HG03432 (cell line): ENCODE measurements around the gene IPPK.
"Not testable (repeated sequence)": the region's sequence is repeated elsewhere in the genome, so short reads cannot be mapped to it uniquely, and the experiment has no call there.

Experiments
- ATAC-seq: cut with Tn5 transposase; IDR thresholded peaks from one replicate; pipeline ENCODE4 v1.9.1; 2021; ENCODE audit warnings: mild to moderate bottlenecking, moderate library complexity; ENCODE audit not compliant: unreplicated experiment

The IPPK gene

GRCh38 chr9:92639124-92639523, 30.8 kb downstream of the IPPK start:
- no peak for ATAC-seq

DNA sequence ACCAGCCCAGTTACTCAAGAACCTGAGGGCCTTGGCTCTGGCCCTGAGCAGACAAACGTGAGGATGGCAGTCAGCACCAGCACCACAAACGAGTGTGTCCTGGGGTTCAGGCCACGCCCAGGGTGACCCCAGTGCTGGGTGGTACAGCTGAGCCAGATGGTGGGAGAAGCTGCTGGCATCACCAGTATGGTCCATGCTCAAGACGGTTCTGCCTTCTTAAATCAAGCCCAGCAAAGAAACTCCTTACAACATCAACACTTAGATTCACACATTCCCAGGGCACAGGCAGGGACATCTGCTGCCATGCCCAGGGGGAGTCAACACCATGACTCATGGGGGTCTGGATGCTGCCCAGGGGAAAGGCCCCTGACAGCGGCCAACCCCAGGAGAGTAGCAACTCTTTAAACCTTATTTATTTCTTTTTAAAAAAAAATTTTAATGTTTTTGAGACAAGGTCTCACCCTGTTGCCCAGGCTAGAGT, 31.3 kb downstream of the IPPK start:
- ATAC-seq: no peak

GRCh38 chr9:92637886-92638620, 31.9 kb downstream of the IPPK start:
- no peak for ATAC-seq

DNA sequence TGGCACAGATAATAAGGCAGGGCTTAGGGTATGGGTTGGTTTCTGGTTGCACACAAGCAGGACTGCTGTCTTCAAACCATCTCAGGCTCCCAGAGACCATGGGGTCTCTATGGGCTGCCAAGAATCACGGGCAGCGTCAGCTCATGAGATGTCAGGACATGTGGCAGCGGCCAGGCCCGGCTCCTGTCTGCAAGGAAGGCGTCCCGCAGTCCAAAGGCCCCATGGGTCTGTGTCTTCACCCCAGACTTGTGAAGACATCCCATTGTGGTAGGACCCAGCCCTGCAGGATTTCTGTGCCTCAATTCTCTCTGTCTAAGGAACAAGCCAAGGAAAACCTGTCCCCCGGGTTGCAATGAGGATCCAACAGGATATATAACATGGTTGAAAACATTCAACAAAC, 32.6 kb downstream of the IPPK start:
- no peak for ATAC-seq

GRCh38 chr9:92636627-92637026, 33.3 kb downstream of the IPPK start:
- ATAC-seq: no peak

DNA sequence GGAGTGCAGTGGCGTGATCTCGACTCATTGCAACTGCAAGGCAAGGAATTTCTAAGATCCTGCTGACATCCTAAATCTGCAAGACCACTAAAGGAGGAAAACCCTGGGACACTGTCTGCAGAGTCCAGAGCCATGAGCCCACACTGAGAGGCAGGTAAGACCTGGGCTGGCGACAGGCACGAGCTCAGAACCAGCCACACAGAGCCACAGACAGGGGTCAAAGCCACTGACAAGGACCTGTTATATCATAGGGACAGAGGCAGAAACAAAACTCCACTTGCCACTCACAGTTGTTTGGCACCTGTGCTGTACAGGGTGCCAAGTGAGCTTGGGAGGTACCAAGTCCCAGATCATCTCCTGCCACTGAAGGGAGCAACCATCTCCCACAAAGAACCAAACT, 34.2 kb downstream of the IPPK start:
- ATAC-seq: no peak

- ATAC-seq: no peak
Observed at GRCh38 chr9:92634712-92635605, 35.0 kb downstream of the IPPK start.

DNA sequence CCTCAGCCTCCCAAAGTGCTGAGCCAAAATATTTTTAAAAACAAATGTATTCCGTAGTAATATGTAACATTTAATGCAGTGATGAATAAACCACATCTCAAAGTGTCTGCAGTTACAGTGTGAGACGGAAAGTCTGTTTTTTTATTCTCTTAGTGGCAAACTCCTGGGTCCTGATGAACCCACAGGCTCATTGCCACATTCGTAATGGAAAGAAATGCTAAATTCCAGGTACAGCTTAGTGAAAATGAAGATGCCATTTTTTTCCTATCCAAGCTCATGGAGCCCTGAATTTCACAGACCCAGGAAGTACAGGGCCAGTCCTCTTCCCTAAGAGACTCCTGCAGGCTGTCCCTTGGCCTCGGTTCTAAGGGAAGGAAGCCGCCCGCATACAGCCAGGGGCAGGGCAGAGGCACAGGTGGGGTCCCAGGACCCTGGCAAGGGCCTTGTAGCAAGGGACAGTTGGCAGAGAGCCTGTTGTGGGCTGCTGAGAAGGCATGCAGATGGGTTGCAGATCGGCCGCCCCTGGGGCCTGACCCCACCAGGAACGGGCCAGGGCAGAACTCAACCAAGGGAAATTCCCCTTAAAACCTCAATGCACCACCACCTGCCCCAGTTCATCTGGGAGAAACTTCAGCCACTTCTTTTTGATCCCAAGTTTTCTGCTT, 36.2 kb downstream of the IPPK start:
- no peak for ATAC-seq

DNA sequence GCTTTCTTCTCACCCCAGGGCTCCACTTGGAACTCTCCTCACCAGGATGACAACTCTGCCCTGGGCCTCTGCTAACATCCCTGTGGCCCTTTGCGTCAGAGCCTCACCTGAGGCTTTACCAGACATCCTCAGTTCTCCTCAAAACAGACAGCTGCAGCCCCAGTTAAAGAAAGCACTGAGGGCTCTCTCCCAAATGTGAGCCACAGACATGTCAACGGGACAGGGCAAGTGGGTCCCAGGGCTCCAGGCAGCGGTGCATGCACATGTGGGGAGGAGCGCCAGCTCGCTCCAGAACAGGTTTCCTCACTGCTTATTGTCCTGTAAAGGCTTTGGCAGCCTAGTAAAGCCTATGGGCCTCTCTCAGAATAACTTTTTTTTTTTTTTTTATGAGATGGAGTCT, 37.3 kb downstream of the IPPK start:
- no peak for ATAC-seq

GRCh38 chr9:92631452-92632343, 38.2 kb downstream of the IPPK start:
- no peak for ATAC-seq

DNA sequence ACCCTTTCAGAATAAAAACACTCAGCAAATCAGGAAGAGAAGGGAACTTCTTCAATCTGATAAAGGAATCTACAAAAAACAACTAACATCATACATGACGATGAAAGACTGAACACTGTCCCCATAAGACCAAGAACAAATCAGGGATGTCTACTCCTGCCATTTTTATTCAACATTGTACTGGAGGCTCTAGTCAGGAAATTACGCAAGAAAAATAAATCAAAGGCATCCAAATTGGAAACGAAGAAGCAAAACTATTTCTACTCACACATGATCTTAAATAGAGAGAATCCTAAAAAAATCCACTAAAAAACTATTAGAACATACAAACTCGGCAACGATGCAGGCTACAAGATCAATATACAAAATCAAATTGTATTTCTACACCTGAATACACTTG, 42.3 kb downstream of the IPPK start:
- no peak for ATAC-seq

- ATAC-seq: no peak
Observed at GRCh38 chr9:92626484-92626883, 43.4 kb downstream of the IPPK start.

DNA sequence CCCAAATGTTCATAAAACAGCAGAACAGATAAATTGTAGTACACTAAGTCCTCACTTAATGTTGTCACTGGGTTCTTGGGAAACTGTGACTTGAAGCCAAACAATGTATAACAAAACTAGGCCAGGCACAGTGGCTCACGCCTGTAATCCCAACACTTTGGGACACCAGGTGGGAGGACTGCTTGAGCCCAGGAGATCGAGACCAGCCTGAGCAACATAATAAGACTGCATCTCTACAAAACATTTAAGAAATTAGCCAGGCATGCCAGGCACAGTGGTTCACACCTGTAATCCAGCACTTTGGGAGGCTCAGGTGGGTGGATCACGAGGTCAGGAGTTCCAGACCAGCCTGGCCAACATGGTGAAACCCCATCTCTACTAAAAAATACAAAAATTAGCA, 46.0 kb downstream of the IPPK start:
- not testable (repeated sequence) for ATAC-seq

DNA sequence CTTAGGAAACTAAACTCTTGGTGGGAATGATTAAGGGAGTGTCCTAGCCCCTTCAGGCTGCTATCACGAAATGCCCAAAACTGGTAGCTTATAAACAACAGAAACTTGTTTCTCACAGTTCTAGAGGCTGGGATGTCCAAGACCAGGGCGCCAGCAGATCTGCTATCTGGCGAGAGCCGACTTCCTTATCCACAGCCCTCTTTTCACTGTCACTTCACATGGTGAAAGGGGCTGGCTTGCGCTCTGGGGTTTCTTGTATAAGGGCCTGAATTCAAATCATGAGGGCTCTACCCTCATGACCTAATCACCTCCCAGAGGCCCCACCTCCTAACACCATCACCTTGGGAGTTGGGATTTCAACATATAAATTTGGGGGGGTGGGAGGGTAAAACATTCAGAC, 49.1 kb downstream of the IPPK start:
- no peak for ATAC-seq

GRCh38 chr9:92619601-92620300, 50.2 kb downstream of the IPPK start:
- ATAC-seq: no peak

DNA sequence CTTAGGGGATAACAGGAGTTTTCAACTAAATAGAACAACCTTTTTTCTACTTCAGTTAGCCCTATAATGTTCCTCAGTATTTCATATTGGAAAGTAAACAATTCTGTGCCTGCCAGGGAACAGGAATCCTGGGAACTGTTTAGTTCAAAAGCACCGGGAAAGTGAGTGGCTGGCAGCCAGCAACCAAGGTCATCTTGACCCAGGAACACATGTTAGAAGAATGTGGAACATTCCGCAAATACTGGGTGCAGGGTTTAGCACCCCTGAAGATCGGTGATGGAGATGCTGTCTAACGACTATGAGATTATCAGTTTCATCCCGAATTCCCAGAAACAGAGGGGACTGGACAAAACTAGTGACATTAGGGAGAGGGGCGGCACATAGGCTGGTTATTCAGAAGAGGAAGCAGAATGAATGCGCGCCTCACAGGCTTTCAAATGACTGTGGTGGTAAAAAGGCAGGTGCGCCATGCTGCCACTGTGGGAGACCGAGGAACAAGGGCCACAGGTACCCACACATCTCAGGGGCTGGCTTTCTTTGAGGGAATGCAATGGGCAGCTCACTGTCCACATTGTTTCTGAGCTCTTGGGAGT, 51.2 kb downstream of the IPPK start:
- no peak for ATAC-seq

DNA sequence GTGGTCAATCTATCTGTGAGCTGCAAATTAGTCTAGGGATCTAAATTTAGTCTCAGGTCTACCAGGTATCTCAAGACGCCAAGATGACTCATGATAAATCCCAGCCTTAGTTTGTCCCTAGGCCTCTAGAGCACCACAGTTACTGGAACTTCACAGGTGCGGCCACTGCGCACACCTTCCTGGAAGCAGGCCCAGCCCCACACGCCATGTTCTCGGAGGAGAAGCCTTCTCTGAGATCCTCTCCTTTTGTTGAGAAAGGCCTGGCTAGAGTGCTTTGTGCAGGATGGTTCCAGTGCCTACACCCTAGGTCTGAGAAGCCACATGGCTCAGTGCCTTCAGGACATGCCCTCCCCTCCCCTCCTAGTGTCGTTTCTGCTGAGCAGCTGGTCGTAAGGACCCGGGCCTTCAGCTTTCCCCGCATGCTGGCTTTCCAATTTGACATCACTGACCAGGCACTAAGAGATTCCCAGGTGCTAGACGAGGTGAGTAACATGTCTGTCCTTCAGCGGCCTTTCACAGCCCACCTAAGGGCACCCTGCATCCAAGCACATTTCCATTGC, 51.9 kb downstream of the IPPK start:
- ATAC-seq: no peak

GRCh38 chr9:92617195-92617813, 52.6 kb downstream of the IPPK start:
- no peak for ATAC-seq

DNA sequence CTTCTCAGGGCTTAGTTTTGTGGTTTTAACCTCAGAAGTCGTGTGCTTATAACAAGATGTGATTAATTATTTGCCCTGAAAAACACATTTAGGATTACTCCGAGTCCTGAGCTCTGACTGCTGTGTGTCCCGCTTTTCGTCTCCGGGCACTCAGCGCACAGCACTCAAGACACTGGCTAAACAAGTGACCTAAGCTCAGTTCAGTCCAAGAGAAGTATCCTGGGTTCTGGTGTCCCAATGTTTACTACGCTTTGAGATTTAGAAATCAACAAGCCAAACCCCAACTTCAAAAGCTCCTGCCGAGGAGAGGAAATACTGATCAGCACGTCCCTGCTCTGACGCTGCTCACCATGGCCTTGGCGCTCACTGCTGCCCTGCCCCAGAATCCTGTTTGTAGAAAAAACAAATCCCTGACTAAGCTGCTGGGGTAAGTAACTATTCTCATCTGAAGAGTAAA, 53.2 kb downstream of the IPPK start:
- no peak for ATAC-seq
